Measurements from ENCODE around the gene DLG5.

Gene DLG5

DNA sequence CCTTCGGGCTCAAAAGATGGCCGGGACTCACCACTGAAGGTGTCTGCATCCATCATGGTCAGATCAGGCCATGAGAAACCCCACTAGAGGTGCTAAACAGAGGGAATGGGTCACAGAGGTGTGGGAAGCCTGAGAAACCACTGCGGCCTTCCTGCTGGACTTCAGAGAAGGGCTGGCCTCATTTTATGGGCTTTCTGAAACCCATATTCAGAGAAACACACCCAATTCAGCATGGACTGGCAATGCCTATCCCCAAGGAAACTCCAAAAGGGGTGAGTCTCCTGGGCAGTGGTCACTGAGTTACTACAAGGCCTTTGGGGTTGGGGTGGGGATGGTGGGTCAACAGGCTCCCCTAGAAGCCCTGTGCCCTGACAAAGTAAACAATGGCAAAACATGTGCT is 58.0 kb downstream of the DLG5 start:
- DNase-seq (ENCODE audit: low read depth in 2 of 2), result no peak

DNA sequence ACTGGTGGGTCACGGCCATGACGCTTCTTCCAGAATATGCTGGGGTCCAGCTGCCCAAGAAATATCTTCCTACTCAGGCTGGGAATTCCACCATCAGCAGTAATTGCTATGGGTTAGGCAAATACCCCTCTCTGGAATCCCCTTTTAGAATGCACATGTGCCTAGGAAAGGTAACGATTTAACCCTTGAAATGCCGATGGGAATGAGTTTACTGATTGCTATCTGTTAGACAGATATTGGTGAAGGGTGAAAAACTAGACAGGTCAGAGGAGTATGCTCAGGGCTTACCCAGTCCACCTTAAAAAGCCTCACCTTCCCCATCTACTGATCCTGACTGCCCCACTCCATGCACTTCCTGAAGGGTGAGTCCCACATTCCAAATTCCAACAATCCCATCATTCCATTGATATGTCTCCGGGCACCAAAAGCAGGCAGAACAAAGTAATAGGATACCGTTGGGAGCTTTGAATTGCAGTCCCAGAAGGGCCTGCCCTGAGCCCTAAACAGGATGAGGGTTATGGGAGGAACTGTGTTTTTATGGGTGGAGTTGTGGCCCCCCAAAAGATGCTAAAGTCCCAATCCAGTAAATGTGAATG is 59.3 kb downstream of the DLG5 start:
- DNase-seq (ENCODE audit: low read depth in 2 of 2), result no peak

DNA sequence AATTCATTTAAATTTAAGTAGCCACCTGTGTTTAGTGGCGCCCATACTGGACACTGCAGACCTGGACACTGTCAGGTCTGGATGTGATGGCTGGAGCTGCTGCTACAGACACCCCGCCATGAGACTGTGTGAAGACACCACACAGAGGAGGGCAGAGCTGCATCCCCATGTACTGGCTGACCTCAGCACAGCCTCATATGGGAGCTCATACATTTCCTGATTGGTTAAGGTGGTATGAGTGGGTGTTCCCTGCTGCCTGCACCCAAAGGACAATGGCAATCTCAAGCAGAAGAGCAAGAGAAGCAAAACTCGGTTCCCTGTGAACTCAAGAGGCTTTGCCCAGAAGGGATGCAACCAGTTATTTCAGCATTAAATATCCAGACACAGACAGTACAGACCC is 60.0 kb downstream of the DLG5 start:
- no peak for DNase-seq (ENCODE audit: low read depth in 2 of 2)

DNA sequence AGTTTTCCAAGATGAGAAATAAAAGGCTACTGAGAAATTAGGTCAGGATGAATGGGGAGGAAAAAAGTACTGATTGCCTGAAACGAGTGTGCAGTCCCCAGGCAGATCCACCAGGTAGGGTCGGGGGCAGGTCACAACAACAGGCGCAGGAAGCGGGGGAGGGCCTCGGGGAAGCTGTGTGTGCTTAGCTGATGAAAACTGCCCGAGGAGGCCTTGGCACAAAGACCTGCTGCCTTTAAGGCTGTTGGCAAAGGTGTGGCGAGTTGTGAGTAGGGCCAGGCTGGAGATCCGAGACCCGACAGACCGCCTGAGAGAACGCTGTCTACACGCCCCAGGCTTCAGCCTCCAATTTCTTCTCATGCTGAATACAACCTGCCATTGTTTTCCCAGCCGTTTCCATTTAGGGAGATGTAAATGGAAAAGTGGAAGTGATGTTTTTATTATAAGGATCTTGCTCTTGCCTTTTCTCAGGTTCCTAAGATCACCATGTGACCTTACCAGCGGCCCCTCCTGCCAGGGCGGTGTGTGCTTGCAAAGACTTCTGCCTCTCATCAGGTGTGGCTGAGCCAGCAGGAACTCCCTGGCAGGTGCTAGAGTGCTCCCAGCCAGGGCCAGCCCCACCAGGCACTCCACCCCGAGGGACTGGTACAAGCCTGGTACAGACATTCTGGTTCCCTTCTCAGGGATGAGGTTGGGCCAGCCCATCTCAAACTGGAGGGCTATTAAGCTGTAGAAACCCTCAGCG is 60.8 kb downstream of the DLG5 start:
- no peak for DNase-seq (ENCODE audit: low read depth in 2 of 2)

DNA sequence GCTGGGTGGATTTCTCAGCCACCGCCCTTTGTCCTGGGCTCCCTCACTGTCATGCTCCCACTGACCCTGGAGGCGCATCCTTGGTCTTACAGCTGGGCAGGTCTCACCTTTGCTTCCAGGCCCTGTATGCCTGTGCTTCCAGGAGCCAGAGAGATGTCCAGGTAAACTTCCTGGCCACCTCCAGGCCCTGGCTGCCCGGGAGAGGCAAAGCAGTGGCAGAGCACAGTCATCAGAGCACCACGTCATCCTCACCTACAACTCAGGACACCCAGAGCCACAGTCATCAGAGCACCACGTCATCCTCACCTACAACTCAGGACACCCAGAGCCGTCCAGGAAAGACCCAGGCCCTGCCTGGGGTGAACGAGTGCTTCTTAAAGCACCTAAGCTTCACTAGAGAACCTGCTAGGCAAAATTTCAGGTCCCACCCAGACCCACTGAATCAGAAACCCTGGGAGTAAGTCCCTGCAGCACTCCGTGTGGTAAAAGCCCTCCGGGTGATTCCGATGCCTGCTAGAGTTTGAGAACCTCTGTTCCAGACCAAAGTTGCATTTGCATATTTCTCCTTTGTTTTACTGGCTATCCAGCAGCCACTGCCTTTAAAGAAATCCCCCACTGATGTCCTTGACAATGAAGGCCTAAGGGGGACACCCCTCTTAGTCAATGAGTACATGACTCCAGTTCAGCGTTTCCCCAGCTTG is 62.3 kb downstream of the DLG5 start:
- no peak for DNase-seq (ENCODE audit: low read depth in 2 of 2)

DNA sequence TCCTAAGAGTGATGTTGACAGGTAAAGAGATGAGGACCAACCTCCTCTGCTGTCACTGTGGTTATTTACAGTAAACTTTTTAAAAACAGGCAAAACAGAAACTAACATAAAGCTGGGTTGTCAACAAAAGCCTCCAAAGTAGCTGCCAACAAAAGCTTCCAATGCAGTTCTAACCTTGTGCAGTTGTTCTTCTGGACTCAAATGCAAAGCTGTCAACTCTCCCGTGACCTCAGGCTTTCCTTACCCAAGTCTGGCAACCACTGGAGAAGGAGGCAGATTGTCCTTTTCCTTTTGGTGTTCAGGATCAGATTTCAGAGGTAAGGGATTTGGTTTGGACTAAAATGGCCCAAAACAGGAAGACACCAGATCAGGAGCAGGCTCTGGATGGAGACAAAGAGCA is 63.1 kb downstream of the DLG5 start:
- no peak for DNase-seq (ENCODE audit: low read depth in 2 of 2)

DNA sequence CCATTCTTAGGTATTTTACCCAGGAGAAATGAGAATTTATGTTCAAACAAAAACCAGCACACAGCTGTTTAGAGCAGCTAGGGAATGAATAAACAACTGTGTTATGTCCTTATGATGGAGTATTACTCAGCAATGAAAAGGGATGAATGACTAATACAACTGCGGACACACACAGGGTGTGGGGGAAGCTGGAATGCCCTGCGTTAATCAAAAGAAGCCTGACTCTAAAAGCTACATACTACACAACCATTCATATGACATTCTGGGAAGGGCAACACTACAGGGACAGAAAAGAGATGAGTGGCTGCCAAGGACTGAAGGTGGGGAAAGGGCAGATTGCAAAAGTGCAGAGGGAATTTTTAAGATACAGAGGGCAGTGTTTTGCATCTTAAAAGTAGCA is 64.0 kb downstream of the DLG5 start:
- no peak for DNase-seq (ENCODE audit: low read depth in 2 of 2)

DNA sequence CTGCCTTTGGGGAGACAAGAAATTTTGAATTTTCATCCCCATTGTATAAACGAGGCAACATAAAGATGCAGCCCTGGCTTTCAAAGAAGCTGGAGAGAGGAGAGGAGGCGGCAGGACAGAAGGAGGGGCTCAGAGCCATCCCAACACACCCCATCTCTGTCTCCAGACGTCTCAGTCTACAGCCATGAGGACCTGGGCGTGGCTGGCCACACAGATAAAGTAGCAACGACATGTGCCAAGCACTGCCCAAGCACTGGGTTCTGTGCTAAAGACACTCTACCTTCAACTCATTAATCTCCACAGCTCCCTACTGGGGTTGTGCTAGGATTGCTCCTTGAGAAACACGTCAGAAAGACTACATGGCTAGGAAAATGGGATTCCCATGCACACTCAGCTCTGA is 65.2 kb downstream of the DLG5 start:
- no peak for DNase-seq (ENCODE audit: low read depth in 2 of 2)

DNA sequence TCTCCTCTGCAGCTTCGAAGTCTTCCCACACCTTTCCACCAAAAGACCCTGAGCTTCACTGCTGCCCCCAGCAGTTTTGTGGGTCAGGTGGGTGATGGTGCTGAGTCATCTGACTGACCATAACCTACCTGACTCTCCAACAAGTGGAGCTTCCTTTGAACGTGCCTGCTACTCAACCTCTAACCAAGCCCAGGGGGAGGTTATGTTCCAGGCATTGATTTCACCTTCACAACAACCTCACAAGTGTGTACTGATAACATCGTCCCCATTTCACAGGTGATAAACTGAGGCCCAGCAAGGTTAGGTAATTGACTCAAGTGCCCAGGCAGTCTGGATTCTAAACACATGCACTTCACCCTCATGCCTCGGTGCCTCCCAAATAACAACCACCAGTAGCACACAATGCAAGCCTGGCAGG is 66.7 kb downstream of the DLG5 start:
- DNase-seq (ENCODE audit: low read depth in 2 of 2), result no peak

DNA sequence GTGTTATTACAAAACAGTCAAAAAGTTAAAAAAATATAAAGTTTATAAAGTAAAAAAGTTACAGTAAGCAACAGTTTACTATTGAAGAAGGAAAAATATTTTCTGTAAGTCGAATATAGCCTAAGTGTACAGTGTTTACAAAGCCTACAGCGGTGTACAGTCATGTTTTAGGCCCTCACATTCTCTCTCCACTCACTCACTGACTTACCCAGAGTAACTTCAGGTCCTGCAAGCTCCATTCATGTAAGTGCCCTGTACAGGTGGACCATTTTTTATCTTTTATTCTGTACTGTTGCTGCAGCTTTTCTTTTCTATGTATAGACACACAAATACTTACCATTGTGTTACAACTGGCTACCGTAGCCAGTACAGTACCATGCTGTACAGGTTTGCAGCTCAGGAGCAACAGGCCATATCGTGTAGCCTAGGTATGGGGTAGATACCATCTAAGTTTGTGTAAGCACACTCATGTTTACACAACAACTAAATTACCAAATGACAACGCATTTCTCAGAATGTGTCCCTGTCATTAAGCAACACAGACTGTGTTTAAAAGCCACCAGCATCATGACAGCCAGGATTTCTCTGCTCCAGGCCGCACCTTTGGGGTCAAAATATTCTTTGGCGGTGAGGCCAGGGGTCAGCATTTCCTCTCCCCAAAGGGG is 67.2 kb downstream of the DLG5 start:
- no peak for DNase-seq (ENCODE audit: low read depth in 2 of 2)

DNA sequence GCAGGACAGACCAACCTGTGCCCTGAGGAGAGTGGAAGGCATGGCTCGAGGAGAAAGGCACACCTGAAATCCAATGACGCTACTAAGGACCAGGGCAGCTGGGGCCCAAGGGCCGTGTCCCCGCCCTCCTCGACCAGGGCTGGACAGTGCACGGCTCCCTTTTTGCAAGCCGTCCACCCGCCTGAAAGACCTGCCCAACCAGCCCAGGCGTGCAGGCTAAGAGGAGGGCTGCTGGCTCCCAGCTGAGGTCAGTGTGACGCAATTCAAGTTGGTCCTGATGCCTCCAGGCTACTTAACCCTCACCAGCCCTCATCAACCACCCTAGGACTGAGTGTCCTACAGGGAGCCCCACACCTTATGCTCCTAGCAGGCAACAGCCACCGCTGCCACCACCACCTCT is 69.3 kb downstream of the DLG5 start:
- DNase-seq (ENCODE audit: low read depth in 2 of 2), result no peak

DNA sequence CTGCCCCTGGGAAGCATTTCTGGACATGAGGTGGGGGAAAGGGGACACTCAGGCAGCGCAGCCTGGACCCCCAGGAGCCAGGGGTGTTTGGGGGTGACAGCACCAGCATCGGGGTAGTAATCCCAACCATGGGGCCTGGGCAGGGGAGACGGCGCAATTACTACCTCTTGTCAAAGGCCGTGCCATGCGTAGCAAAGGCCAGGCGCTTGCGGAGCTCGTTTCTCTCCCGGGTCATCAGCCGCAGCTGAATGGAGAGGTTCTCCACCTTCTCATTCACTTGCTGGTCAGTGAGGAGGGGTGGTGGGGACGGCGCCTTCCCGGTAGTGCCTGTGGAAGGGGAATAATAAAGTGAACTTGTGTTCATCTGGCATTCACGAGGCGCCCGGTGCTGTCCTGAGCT is 70.0 kb downstream of the DLG5 start:
- DNase-seq (ENCODE audit: low read depth in 2 of 2), result no peak

DNA sequence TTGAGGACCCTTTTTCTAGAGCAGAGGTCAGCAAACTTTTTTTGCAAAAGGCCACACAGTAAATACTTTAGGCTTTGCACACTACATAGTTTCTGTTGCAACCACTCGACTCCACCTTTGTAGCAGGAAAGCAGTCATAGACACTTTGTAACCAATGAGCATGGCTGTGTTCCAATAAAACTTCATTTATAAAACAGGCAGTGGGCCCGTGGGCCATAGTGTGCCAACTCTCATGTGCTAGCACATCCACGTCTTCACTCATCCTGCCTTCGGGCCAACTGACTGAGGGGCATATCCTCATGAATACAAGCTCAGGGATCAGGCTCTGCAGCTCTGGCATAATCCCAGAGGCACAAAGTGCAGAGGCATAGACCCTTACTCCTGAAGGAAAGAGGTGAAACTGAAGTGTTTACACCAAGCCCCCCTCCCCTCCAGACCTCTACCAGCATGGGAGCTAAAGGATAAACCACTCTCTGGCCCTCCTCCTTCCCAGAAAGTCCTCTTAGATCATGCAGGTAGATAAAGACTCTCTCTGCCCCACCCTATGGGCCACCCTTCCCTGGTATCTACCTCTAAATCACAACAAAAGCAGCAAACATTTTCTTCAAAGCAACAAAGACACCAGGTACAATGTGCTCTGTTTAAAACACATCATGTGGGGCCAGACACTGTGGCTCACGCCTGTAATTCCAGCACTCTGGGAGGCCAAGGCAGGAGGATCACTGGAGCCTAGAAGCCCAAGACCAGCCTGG is 71.0 kb downstream of the DLG5 start:
- DNase-seq (ENCODE audit: low read depth in 2 of 2), result no peak

DNA sequence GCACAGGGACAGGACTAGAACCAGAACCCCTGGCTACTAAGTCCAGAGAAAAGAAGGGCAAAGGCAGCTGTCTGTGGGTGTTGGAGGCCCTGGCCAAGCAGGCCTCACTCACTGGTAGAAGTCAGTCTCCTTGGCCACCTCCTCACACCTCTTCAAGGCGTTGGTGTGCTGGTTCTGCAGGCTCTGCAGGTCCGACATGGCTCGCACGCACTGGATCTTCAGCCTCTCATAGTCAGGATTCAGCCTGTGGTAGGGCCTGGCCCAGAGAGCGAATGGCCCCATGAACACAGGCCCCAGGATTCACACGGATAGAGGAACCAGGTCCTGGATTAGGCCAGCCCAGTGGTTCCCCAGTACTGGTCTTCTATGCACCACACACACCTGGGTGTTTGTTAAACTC is 72.4 kb downstream of the DLG5 start:
- DNase-seq (ENCODE audit: low read depth in 2 of 2), result no peak

DNA sequence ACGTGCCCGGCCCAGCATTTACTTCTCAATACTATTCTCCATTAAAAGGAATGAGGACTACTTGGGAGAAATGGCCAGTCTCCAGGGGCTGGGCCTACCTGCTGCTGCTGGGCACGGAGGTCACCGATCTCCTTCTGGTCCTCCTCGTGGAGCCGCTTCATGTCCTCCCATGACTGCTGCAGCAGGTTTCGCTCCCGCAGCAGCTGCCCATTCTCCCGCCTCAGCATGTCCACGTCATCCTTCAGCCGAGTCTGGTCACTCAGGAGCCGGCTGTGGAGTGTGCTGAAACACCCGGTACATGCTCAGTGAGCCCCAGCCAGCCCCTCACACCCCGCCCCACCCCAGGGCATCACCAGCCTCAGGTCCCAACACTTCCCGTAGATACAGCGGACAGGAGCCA is 73.3 kb downstream of the DLG5 start:
- no peak for DNase-seq (ENCODE audit: low read depth in 2 of 2)

DNA sequence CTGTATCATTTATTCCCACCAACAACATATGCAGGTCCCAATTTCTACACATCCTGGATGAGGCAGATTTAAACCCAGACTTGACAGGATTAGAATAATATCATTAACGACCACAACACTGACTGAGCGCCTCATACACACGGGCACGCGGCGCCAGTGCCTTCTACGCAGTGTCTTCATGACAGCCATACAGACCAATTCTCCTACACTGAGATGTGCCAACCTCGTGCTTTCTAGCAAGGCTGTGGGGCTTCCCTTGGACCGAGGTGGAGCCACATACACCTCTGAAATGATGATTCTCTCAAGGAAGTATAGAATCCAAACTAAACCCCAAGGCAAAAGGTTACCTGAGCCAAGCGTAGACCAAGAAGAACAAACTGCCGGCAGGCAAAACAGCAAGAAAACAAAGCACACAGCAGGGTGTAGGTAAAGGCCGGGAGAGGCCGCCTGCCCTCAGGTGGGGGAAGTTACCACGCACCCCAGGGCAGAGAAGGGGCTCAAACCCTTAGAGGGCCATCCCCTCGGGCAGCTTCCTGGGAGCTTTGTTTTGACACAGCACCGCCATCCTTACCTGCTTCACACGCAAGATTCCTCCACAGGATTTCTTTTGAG is 75.8 kb downstream of the DLG5 start:
- no peak for DNase-seq (ENCODE audit: low read depth in 2 of 2)

DNA sequence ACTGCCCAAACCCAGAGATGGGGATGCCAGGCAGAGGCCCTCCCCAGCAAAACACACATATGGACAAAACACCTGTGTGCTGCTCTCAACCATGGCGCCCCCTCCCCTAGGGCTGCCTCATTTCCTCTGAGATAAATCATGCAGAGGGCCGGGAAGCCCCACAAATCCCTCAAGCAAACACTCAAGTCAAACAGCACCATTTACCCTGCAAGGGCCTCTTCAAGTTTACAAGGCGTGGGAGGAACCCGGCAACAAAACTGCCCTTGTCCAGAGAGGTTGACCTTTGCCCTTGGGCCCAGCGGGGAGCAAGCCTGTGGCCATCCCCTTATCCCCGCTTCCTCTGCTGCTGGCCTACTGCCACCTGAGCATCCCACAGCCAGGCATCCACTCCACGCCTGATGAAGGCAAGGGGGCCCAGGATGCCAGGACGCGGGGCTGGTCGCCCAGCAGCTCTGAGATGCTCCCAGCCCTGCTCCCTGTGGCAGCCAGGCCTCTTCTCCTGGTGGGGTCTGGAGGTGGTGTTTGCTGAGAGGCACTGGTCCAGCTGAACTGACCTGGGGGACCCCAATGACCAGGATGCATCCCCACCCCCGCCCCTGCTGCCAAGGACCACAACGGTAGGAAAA is 77.4 kb downstream of the DLG5 start:
- DNase-seq (ENCODE audit: low read depth in 2 of 2), result no peak

DNA sequence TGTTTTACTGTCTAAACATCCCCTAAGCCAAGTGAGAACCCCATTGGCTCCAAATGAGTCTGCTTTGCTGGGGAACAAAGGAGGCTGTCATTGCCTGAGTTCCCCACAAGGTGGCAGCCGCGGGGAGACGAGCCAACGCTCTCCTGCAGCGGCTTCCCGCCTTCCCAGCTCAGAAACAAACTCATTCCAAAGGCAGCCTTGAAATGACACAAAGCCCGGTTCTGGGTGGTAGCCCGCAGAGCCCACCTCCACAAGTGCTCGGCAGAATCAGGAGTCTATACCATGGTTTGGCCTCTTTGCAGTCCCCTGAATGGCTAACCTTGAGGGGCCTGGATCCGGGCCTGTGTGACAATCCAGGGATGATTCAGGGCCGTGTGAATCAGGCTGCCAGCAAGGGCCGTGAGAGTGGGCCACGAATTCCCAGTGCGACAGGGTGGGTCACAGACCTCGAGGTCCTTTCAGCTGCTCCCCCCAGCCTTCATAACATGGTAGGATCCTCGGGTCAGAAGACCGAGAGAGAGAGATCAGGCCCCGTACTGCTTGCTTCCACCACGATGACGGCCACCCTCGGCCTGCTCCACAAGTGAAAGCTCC is 79.7 kb downstream of the DLG5 start:
- DNase-seq (ENCODE audit: low read depth in 2 of 2), result peak in 1 of 2 donors; percentile 41

DNA sequence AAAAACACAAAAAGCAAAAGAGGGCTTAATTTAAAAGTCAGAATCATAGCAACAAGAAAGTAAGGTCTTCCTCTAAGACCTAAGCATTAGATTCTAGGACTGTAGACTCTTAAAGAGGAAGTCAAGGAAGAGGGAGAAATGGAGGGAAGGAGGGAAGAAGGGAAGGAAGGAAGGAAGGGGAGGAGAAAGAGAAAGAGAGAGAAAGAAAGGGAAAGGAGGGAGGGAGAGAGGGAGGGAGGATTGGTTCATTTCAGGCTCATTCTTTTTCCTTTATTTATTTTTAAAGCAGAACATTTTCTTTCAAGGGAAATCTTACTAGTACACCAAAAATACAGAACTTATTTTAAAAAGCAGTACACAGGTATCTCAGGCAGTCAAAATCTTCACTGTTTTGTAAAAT is 81.1 kb downstream of the DLG5 start:
- no peak for DNase-seq (ENCODE audit: low read depth in 2 of 2)

DNA sequence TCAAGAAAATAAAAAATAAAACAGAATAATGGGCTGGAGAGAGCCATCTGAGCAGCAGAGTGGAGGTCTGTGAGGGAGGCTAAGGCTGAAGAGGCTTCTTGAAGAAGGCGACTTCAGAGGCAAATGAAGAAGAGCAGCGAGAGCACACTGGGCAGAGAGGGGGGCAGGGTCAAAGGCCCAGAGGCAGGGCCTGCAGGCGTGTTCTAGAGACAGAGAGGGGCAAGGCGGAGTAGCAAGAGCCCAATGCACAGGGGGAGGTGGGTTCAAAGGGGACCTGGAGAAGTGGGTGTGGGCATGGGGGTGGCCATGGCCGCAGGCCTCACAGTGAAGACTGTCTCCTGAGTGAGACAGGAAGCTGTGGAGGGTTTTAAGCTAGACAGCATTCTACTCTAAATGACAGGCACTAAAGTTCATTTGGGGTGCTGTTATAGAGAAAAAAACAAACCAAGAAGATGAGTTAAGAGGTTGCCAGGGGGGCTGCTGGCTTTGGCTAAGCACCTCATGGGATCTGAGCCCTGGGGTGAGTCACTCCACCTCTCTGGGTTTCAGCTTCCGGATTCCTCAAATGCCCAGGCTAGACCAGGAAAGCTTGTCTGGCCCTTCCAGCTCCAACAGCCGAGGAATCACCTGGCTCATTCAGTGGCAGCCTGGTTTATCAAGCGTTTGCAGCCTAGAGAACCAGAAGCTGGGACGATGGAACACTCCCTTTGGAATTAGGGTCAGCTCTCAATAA is 81.7 kb downstream of the DLG5 start:
- no peak for DNase-seq (ENCODE audit: low read depth in 2 of 2)
